Stimulated activated CD8-positive, alpha-beta memory T cell treated with anti-CD3 and anti-CD28 coated beads, Interleukin-4, amount 100 ng/mL, for 48 hours (primary cell): ENCODE results near the gene PREX1.
A peak's percentile ranks its signal among the peaks of the same experiment; 100 is the strongest.

ENCODE experiments used
- DNase-seq: peaks from one replicate; pipeline ENCODE4 v3.0.0-alpha.2; 2020

PREX1 gene

DNA sequence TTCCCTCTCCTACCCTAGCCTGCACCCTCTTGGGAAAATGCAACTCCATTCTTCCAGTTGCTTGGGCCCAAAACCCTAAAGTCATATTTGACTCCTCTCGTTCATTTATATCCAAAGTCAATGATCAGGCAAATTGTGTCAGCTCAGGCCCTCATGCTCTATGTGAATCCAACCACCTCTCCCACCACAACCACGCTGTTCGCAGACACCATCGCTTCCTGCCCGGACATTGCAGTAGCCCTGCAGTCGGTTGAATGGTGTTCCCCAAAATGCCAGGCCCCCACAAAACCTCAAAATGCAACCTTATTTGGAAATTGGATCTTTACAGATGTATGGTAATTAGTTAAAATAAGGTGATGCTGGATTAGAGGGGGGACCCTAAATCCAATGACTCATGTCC, 98.3 kb downstream of the PREX1 start:
- no peak for DNase-seq

DNA sequence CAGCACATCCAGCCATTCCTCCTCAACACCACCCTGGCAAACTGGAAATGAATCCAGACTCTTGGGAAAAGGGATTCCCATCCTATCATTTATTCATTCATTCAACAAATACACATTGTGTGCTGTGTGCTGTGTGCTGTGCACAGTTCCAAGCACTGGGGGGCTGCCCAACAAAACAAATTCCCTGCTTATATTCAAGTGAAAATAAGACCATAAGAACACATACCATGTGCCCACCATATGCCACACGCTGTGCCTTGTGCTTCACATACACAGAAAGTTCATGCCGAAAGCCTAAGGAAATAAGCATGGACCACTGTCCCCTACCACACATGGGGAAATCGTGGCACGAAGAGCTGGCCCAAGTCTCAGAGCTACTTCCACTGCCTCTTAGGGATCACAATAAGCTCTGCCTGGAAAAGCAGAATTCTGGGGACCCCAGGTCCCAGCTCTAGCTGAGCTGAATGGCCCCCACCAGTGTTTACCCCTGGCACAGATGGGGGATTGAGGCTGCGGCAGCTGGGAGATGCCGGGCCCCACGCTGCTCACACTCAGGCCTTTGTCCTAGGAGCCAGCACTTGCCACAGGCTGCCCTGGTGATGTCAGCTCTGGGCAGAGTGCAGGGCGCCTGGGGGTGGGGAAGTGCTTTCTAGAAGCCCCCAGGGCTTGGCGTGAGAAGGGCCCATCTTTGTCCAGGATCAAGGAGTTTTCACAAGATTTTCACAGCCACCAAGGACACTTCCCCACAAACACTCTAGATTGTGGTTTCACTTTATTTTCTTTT, 99.6 kb downstream of the PREX1 start:
- DNase-seq, result no peak

DNA sequence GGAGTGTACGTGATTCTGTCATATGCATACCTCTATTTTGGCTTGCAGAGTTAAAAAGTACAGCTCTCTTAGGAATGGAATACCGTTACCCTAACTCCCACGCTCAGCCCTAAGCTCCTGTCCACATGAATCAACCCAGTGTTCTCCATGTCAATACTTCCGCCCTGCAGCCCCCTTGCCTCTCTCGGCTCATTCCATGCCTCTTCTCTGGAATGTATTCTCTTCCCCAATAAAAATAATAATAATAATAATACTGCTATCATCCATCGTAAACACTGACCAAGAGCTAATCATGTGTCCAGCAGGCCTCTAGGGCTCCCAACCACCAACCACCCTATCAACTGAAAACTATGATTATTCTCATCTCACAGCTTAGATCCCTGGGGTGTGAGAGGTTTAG, 100.6 kb downstream of the PREX1 start:
- no peak for DNase-seq

DNA sequence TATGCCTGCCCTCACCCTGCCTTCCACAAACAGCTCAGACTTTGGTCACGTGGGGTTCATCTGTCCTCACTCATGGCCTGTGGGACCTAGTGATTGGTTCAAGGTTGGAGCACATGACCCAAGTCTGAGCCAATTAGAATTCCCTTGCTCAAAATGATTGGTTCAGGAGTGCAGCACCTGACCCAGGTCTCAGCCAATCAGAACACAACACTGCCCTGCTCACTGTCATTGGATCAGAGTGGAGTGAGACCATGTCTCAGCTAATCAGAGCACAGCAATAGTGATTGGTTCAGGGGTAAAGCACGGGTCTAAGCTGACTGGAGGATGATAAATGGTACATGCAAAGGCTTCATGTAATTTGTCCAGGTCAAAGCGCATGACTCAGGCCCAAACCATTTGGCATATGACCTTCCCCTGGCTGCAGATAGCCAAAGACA, 102.2 kb downstream of the PREX1 start:
- no peak for DNase-seq

DNA sequence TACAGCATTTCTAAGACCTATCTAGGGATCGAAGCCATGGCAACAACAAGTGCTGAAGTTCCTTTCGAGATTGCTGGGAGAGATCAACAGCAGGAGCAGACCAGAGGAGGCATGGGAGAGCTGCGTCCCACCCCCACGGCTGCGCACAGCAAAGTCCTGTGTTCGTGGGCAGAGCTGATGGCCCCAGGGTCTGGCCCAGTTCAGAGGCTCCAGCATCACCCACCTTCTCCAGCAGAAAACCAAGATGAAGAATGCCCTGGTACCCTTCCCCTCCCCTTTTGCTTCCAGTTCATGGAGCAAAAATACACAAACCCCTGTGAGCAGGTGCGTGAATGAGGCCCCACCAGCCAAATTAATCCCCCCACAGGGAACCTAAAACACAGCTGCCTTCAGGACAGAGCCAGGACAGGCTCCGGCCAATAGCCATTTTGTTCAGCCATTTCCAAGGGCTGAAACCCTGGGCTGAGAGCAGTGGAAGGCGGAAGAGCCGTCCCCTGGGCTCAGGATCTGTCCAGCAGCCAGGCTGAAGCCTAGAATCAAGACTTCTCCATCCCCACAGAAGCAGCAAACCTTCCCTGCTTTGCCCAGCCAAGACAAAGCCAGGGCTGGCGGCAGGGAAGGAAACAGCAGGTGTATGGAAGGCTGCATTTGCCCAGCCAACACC, 102.8 kb downstream of the PREX1 start:
- no peak for DNase-seq

DNA sequence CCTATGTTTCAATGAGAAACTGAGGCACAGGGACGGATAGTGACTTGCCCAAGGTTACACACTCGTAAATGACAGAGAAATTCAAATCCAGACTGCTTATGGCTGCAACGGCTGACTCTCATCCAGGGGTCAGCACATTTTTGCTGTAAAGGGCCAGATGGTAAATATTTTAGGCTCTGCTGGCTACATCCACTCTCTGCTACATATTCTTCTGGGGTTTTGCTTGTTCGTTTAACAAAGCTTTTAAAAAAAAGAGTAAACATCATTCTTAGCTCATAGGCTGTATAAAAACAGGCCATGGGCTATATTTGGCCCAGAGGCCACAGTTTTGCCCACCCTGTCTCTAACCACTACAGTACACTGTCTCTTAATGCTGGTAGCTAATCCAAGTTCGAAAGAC, 103.4 kb downstream of the PREX1 start:
- DNase-seq, result no peak

DNA sequence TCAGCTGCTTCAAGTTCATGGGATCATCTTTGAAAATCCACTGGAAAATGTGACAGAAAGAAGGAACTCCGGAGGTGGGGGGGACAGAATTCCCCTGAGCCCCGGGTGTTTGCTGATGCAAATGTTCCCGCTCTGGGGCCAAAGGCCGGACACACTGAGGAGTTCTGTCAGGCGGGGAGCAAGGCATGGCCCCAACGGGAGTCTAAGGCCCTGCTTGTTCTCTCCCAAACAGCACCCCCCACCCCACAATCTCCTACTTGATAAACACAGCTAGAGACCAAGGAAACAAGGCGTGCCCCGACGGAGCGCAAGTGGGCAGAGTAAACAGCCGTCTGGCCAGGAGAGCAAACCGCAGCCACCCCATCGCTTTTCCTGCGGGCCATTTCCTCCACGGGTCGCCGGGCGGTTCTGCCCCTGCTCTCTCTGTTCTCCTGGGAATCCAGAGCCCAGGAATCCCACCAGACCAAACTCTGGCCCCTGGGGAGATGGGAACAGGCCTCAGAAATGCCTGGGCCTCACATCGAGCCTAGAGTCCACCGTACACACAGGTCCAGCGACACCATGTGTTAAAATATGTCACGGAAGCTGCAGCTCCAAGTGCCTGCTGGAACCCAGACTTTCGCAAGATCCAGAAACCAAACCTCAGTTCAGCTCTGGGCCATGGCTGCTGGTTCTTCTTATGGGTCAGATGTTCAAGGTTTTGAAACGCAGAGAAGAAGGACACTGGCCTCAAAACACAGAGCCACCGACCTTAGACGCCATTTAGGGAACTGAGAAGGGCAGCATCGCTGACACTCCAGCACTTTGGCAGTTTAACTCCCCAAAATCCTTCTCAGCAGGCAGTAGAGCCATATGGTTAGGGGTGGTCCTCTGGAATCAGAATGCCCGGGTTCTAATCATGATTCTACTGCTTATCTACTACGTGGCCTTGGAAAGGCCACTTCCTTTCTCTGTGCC, 104.2 kb downstream of the PREX1 start:
- no peak for DNase-seq

DNA sequence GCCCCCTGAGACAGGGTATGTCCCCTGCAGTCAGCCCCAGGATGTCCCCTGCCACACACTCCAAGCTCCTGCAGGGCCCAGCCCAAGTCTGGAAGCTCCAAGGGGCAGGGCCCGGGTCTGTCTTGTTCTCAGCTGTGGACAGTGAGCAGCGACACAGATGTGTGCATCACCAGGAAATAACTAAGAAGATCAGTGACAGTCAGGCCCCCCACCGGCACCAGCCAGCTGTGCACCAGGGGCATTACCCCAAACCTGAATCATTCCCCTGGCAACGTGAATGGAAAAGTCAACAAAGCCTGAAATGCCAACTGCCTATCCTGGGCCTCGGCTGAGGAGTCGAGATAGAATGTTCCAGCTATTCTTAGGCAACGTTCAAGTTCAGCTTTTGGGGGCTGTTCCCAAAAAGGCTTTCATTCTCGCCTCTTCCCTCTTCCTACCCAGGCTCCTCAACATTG, 105.0 kb downstream of the PREX1 start:
- no peak for DNase-seq

DNA sequence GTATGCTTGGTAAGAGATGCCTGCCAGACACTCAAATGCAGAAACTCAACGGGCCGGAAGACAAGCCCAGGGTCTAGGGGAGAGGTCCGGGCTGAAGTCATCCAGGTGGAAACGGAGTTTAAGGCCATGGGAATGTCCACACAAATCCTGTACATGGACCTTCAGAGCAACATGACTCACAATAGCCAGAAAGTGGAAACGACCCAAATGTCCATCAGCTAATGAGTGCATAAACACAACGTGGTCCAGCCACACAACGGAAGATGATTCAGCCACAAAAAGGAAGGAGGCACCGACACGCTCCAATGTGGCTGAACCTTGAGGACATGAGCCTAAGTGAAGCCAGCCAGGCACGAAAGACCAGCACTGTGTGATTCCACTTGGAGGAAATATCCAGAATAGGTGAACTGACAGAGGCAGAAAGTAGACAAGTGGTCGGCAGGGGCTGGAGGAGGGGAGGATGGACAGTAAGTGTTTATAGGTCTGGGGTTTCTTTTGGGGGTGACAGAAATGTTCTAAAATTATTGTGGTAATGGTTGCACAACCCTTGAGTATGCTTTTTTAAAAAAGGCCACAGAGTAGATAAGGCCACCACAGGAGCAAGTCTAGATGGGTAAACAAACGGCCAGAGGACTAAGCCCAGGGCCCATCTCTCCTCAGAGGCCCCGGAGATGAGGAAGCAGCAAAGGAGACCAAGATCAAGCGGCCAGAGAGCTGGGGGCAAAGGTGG, 105.6 kb downstream of the PREX1 start:
- no peak for DNase-seq

DNA sequence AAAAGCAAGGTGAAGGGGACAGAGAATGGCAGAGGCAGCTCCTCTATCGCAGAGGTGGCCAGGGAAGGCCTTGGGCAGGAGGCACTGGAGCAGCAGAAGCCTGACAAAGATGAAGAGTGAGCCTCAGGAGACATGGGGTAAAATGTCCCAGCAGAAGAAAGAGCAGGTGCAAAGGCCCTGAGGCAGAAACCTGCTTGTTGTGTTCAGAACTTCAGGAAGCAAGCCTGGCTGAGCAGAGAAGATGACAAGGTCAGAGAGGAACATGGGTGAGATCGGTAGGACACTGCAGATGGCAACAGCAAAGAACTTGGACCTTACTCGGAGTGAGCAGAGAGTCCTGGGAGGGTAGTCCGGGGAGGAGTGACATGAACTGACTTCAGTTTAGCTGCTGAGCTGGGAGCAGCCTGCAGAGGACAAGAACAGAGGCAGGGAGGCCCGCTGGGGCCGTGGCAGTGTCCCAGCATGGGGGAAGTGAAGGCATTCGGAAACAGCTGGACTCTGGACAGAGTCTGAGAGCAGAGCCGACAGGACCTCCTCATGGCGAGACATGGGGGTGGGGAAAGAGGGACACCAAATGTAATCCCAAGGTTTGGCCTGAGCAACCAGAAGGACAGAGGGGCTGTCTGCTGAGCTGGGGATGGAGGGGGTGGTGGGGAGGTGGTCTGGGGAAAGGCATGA, 106.3 kb downstream of the PREX1 start:
- no peak for DNase-seq

DNA sequence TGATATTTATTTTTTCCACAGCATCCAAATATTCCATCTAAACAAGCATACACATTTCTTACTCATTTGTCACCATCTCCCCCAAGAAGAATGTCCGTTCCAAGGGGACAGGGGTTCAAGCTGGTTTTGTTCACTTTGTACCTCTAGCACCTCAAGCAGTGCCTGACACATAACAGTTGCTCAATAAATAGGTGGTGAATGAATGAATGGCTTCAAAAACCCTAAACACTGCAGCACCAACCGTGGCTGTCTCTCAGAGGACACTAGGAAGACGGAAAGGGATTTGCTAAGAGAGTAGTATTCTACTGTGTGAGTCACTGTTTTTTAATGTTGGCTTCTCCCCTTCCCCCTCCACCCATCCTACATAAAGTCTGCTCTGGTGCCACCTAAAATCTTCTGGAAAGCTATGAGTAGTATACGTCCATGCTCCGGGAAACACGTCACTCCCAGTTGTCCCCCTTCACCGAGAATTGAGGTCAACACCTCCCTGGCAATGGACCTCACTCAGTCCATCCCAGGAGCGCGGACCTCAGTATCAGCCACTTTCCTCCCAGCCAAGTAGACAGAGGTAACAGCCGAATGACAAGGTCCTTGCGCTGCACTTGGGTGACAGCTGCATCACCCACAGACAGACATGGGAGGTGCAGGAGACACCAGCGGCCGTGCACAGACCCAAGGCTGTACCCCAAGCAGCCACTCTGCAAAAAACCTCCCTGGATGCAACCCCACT, 107.4 kb downstream of the PREX1 start:
- no peak for DNase-seq

DNA sequence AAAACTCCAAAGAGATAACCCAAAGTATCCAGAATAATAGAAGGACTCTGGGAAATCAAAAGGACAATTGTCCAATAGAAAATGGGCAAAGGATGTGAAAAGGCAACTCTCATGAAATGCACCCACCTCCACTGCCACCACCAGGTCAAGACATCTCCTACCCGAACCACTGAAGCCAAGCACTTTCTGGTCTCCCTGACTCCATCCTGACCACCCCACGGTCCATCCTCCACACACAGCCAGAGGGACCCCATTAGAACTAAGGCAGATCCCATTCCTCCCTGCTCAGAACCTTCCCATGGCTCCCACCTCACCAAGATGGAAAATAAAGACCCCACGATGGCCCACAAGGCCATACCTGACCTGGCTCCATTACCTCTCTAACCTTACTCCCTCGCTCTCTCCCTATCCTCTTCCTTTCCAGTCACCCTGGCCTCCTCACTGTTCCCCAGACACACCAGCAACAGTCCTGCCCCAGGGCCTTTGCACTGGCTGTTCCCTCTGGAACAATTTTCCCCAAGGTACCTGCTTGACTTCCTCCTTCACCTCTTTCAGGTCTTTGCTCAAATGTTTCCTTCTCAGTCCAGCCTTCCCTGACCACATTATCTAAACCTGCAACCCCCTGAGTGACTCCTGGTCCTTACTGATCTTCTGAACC, 108.1 kb downstream of the PREX1 start:
- no peak for DNase-seq

DNA sequence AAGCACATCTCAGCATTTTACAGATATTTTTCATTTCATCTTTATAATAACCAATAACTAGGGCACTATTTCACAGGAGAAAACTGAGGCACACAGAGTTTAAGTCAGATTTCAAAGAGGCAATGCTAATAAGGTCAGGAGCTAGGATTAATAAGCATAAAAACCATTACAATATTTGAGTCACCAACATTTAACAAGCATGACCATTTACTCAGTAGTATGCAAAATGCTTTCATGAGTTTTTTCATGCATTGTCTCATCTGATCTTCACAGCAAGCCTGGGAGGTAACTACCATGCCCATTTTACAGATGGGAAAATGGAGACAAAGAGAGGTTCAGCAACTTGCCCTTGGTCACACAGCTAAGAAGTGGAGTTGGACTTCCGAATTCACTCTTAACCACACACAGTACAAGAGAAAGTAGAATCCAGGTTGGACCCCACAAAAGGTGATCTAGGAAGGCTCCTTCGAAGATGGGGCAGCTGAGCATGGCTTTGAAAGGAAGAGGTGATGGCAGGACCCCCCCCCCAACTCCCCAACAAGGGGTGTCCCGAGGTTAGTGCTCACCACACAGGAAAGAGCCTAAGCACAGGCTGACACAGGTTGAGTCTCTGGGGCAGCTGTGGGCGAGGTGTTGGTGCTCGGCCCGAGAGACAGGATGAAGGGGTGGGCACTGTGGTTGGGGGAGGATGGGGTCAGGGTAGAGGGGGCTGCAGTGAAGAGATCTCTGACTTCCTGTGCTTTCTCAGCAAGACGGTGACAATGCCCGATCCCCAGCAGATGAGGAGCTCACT, 108.8 kb downstream of the PREX1 start:
- DNase-seq, result peak; percentile 71

DNA sequence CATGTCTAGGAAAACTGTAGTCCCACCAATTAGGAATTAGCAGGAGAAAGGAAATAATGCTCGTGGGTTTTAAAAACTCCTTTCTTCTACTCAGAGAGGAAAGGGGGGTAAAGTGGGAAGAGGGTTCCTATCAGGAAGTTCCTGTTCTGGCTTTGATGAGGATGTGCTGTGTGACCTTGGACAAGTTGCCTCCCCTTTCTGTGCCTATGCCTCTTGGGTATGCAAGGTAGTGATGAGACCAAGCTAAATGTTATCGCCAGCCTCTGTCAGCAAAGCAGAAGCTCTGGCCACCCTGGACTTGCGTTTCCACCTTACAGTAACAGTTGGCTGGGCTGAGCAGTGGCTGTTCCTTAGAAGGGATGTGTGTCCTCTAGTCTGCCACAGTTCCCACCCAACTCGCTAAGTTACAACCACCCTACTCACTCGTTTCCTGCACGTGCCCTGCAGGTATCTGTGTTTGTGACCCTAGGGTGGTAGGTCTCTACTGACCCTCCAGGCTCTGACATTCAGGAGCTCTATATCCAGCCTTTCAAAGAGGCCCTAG, 110.0 kb downstream of the PREX1 start:
- DNase-seq, result no peak

DNA sequence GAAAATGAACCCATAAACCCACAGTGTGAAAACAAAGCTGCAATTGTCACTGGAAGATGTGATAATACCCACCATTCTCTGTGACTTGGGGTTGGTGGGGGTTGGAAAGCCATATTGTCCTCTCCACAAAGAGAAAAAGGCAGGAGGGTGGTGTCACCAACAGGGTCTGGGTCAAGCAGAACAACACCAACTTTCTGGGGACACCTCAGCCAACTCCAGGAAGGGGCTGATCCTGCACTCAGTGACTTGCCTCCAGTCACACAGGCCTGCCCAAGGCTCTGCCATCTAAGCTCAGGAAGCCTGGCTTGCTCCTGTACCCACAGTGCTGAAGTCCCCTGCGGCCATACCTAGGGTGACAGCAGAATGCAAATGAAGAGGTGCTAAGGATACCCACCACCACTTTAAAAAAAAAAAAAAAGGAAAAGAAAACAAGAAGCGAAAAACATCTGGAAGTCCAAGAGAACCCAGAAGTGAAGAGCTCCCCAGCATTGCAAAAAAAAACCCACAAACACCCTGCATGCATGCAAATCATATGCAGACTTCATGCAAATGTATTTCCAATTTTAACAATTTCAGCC, 110.6 kb downstream of the PREX1 start:
- DNase-seq, result no peak

DNA sequence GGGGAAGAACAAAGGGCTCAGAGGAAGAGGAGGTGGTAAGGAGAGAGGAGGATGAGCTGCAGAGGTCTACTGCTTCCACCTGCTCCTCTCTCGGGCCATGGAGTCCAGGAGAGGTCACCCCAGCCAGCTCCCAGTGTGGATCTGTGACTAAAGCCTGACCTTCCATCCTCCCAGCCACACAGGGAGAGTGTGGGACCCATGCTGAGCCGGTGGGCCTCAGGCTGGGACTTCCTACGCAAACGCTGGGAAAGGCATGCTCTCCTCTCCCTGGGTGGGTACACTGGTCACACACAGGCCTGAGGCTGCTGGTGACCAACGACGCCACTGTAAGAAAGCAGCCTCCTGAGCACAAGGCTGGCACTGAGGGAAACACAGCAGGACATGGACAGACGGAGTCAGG, 111.3 kb downstream of the PREX1 start:
- no peak for DNase-seq

DNA sequence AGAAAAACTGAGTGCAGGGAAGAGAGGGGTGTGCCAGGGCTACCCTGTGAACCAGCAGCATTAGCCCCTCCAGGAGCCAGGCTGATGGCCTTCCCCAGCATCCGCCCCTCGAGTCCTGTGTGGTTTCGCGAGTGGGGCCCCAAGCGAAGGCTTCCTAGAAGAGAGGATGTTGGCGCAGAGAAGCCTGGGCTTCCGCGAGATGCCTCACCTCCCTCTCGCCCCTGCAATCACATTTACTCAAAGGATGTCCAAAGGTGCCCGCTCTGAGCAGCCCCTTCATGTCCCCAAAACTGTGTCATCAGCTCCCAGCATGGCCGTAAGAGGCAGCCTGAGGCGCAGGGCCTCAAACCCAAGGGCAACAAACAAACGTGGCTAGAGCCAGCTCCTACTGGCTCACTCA, 111.7 kb downstream of the PREX1 start:
- peak; percentile 79 for DNase-seq

DNA sequence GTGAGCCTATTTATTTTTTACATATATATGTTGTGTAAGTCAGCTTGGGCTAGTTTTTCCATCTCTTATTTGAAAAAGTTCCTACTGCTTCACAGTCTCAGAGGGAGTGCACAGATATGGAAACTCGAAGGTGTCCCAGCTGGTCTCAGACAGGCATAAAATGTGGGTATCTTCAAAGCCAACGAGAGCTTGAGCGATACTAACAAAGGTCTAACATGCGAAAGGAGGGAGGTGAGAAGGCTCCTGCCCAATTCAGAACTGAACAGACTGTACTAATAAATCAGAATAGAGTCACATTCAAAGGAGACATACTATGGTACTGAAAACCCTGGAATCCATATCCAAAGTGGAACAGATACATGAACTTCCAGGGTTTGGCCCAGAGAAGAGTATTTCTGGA, 113.0 kb downstream of the PREX1 start:
- no peak for DNase-seq
